Fibroblast of the aortic adventitia (primary cell): ENCODE data around the gene PTCD3. TPM values are rescaled to one million over a fixed set of nuclear protein-coding genes. Genes with fewer than 3 reads are reported as not detected.

Experiments used
- DNase-seq: peaks from one replicate; pipeline ENCODE4 v3.0.0-alpha.2; 2010; ENCODE audit warnings: low read depth
- H3K4me3 ChIP-seq: 2 replicates; pipeline ENCODE4 v1.5.1; 2011; ENCODE audit warnings: low read depth, mild to moderate bottlenecking, control low read depth, low read length, moderate library complexity
- CTCF ChIP-seq: IDR thresholded peaks from 2 replicates; pipeline ENCODE4 v1.5.1; 2011; ENCODE audit warnings: mild to moderate bottlenecking, low read length, control low read depth, inconsistent platforms; ENCODE audit not compliant: insufficient read depth
- total RNA-seq: library from RNA; depleted of rRNA; stranded (reverse); fragments of >200 nt; gene quantifications from 2 replicates; pipeline ENCODE4 v1.2.3, GENCODE V29; 2012; ENCODE audit warnings: low replicate concordance

Gene PTCD3
- total RNA-seq, 1 donor, result 71.9 TPM

GRCh38 chr2:86081724-86082123, 24.3 kb upstream of the PTCD3 start:
- DNase-seq, result no peak
- no peak overlapping the region for H3K4me3 ChIP-seq
- no peak for TF ChIP-seq CTCF

- H3K4me3 ChIP-seq, result no peak overlapping the region
- no peak for TF ChIP-seq CTCF
- no peak for DNase-seq
Observed at GRCh38 chr2:86082756-86083155, 23.3 kb upstream of the PTCD3 start.

- no peak for DNase-seq
- TF ChIP-seq CTCF, result peak; percentile 47
- H3K4me3 ChIP-seq, result no peak overlapping the region
Observed at GRCh38 chr2:86087936-86088850, 17.8 kb upstream of the PTCD3 start.

- TF ChIP-seq CTCF, result no peak
- no peak overlapping the region for H3K4me3 ChIP-seq
- DNase-seq, result no peak
Observed at GRCh38 chr2:86094229-86094628, 11.8 kb upstream of the PTCD3 start.

GRCh38 chr2:86097114-86097896, 8.7 kb upstream of the PTCD3 start:
- no peak overlapping the region for H3K4me3 ChIP-seq
- no peak for TF ChIP-seq CTCF
- DNase-seq, result no peak

GRCh38 chr2:86097913-86098312, 8.1 kb upstream of the PTCD3 start:
- no peak for DNase-seq
- no peak overlapping the region for H3K4me3 ChIP-seq
- TF ChIP-seq CTCF, result no peak
